GM21390 (cell line): ENCODE results near the gene PRR36.
A peak's percentile ranks its signal among the peaks of the same experiment; 100 is the strongest.

Source experiments
- ATAC-seq: cut with Tn5 transposase; IDR thresholded peaks from one replicate; pipeline ENCODE4 v1.9.1; 2021; ENCODE audit not compliant: unreplicated experiment

Gene PRR36

GRCh38 chr19:7913652-7914051 is 39.5 kb upstream of the PRR36 start:
- ATAC-seq = no peak

- no peak for ATAC-seq
These were observed 38.7 kb upstream of the PRR36 start for GRCh38 chr19:7912697-7913564.

- ATAC-seq = no peak
These were observed 38.0 kb upstream of the PRR36 start for GRCh38 chr19:7912144-7912696.

GRCh38 chr19:7911508-7912143 is 37.4 kb upstream of the PRR36 start:
- no peak for ATAC-seq

GRCh38 chr19:7910321-7911161 is 36.4 kb upstream of the PRR36 start:
- ATAC-seq = no peak

- no peak for ATAC-seq
These were observed 35.4 kb upstream of the PRR36 start for GRCh38 chr19:7909471-7910067.

- no peak for ATAC-seq
These were observed 34.7 kb upstream of the PRR36 start for GRCh38 chr19:7908742-7909461.

- ATAC-seq = no peak
These were observed 34.0 kb upstream of the PRR36 start for GRCh38 chr19:7908078-7908699.

- ATAC-seq = no peak
These were observed 33.4 kb upstream of the PRR36 start for GRCh38 chr19:7907544-7907943.

GRCh38 chr19:7907122-7907521 is 32.9 kb upstream of the PRR36 start:
- no peak for ATAC-seq

- no peak for ATAC-seq
These were observed 31.7 kb upstream of the PRR36 start for GRCh38 chr19:7905859-7906258.

- no peak for ATAC-seq
These were observed 31.1 kb upstream of the PRR36 start for GRCh38 chr19:7905268-7905667.

GRCh38 chr19:7904074-7905020 is 30.2 kb upstream of the PRR36 start:
- ATAC-seq = peak; percentile 26

- ATAC-seq = peak; percentile 74
These were observed 29.3 kb upstream of the PRR36 start, which contains the start of gene MAP2K7 for GRCh38 chr19:7903244-7904073. MAP2K7 (plus strand) TSS chr19:7903877; CDS start chr19:7903945, 68 bp downstream.

GRCh38 chr19:7902796-7903243 is 28.6 kb upstream of the PRR36 start:
- ATAC-seq = no peak

GRCh38 chr19:7901337-7901736 is 27.1 kb upstream of the PRR36 start:
- ATAC-seq = no peak

- ATAC-seq = no peak
These were observed 26.7 kb upstream of the PRR36 start for GRCh38 chr19:7900931-7901330.
